Stimulated activated naive B cell treated with anti-CD40 and anti-IgM and Interleukin-4, amounts not matched to agents 10 μg/mL and 1 μg/mL and 100 μg/mL, for 72 hours (primary cell): ENCODE data around the gene PDSS2.

Experiments used
- ATAC-seq, 2 donors: fragments of 150-1000 bp; cut with Tn5 transposase; replicated peaks; 2 replicates each; pipeline ENCODE4 v1.10.0; 2021; ENCODE audit warnings: moderate library complexity in 1 of 2
- DNase-seq: peaks from one replicate; pipeline ENCODE4 v3.0.0; 2021
- H3K27ac Mint-ChIP-seq: one replicate; pipeline ENCODE4 v1.8.0; 2022; ENCODE audit warnings: mild to moderate bottlenecking, mixed read lengths
- H3K27me3 Mint-ChIP-seq, 2 donors: one replicate each; pipeline ENCODE4 v1.8.0; 2022; ENCODE audit warnings: mixed read lengths in 2 of 2
- H3K36me3 Mint-ChIP-seq, 2 donors: one replicate each; pipeline ENCODE4 v1.8.0; 2022; ENCODE audit warnings: mixed read lengths in 2 of 2, mild to moderate bottlenecking in 1 of 2
- H3K4me1 Mint-ChIP-seq, 2 donors: one replicate each; pipeline ENCODE4 v1.8.0; 2022; ENCODE audit warnings: mixed read lengths in 2 of 2, mild to moderate bottlenecking in 1 of 2
- H3K4me3 Mint-ChIP-seq, 2 donors: one replicate each; pipeline ENCODE4 v1.8.0; 2022; ENCODE audit warnings: mild to moderate bottlenecking in 2 of 2, mixed read lengths in 2 of 2, moderate library complexity in 1 of 2
- H3K9me3 Mint-ChIP-seq, 2 donors: one replicate each; pipeline ENCODE4 v1.8.0; 2022; ENCODE audit warnings: mixed read lengths in 2 of 2, mild to moderate bottlenecking in 1 of 2

PDSS2 gene

DNA sequence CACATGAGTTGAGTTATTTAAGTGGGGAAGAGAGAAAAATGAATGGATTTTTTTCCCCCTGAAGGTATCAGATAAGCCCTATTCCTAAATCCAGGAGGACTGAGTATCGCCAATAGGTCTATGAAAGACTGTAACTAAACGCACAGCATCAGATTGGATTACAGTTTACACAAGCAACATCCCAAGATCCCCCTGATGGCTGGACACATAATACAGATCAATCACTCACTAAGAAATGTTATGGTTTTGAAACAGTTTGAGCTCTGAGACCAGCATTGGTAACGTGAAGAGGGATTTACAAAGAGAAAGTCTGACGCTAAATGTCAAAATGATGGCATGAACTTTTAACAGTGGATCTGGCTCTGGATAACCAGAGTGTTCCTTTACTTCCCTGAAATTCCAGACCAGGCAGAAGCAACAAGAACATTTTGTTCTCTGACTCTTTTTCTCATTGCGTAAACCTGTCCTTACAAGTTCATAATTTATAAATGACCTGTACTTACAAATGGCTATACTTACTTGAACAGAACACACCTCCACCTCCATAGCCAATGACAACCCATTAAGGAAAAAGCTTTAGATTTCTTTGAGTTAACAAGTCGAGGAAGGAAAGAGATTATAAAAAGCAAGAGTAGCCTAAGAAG lies 212.3 kb downstream of the PDSS2 start:
- Mint-ChIP-seq H3K4me3 (no peak overlapping the region), H3K27me3 (no peaks in the 10 kb centered on the region), H3K4me1 (peaks cover 2 to 7% of the 10 kb centered on the region in 2 donors), H3K27ac (no peak overlapping the region), H3K36me3 (peaks cover 2 to 4% of the 10 kb centered on the region in 2 donors), H3K9me3 (no peaks in the 10 kb centered on the region)
- DNase-seq = no peak
- no peak for ATAC-seq

DNA sequence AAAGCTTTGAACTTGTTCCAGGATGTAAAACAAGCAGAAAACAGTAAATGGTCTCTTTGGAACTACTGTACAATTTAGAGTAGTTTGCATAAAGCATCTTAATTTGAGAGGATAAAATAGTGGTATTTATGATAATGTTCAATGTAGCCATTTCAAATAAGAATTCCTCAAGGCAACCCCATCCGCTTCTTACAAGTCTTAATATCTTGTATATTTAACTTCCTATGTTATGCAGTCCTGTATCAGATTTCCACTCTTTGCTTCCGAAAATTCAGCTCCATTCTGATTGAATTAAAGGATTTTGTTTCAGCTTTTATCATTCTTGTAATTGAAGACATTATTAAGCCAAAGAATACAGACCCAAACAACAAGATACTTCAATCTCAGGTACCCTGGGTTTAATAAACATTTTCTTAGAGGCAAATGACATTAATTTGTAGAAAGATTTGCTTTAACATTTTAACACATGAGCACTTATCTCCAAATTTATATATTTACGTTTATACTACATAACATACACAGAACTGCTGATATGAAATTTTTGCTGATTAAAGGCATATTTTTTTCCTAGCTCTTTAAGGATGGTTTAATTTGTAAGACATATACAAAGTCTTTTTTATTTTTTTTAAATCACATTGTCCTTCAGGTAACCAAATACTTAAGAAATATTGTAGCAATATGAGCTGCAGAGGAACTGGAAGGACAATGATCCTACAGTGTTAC lies 213.0 kb downstream of the PDSS2 start:
- Mint-ChIP-seq H3K27ac (no peak overlapping the region), H3K4me3 (no peak overlapping the region), H3K27me3 (no peaks in the 10 kb centered on the region), H3K36me3 (peaks cover 4 to 6% of the 10 kb centered on the region in 2 donors), H3K4me1 (peaks cover 2 to 7% of the 10 kb centered on the region in 2 donors), H3K9me3 (no peaks in the 10 kb centered on the region)
- ATAC-seq (no peak), DNase-seq (no peak)

DNA sequence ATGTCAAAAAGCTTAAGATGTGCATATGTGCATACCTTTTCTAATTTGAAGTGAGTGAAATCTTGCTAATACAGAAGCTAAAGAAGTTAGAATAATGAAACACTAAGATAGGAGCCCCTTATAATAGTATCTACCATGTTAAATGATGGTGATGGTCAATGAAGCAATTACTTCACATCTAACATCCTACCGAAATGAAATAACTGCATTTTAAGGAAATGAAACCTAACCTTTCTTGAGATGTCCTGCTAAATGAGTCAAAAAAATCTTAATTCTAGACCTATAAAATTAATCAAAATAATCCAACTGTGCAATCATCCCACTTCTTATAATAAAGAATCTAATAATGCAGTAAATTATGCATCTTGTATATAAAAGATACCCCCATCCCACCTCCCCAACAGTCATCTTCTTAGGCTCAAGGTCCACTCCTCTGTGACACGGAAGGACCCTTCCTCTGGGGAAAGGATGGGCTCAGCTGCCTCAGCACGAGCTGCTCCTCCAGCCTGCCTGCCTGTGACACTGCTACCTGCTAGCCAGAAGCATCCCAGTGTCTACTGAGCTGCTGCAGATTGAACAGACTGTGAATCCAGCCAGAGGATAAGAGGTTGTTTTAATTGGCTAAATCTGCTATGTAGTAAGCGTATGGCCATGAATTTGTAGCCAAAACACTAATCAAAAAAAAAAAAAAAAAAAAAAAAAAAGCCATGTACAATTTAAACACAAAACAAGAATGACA lies 214.5 kb downstream of the PDSS2 start:
- H3K27ac Mint-ChIP-seq = no peak overlapping the region
- no peak overlapping the region for H3K4me3 Mint-ChIP-seq
- DNase-seq = no peak
- no peaks in the 10 kb centered on the region for H3K9me3 Mint-ChIP-seq
- peaks cover 6 to 7% of the 10 kb centered on the region in 2 donors for H3K36me3 Mint-ChIP-seq
- ATAC-seq = peak; percentile 54 to 58
- peaks cover 2 to 7% of the 10 kb centered on the region in 2 donors for H3K4me1 Mint-ChIP-seq
- H3K27me3 Mint-ChIP-seq = no peaks in the 10 kb centered on the region

DNA sequence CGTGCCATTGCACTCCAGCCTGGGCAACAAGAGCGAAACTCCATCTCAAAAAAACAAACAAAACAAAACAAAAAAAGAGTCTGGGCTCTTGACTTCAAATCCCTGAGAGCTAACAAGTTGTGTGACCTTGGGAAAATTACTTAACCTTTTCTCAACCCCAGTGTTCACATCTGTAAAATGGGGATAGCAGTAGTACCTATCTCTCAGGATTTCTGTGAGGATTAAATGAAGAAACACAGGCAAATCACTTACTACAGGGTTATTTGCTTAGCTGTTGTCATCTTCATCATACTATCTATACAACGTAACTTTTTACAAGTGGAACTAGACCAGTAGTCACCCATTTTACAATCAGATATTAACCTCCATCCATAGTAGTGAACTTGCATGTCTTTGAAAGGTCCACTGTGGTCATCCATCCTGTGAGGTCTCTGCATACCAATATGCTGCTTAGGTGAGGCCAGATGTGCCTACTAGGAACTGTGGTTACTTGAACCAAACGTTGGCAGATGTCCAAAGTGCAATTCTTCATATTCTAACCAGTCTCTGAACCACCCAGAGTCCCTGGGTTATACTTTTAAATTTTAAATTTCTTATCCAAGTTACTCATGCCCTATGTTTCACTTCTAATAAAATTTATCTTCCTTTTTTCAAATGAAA lies 215.2 kb downstream of the PDSS2 start:
- peaks cover 6 to 7% of the 10 kb centered on the region in 2 donors for H3K36me3 Mint-ChIP-seq
- DNase-seq (no peak), ATAC-seq (no peak)
- peaks cover 2 to 7% of the 10 kb centered on the region in 2 donors for H3K4me1 Mint-ChIP-seq
- no peak overlapping the region for H3K4me3 Mint-ChIP-seq
- H3K9me3 Mint-ChIP-seq = no peaks in the 10 kb centered on the region
- no peak overlapping the region for H3K27ac Mint-ChIP-seq
- H3K27me3 Mint-ChIP-seq = no peaks in the 10 kb centered on the region

DNA sequence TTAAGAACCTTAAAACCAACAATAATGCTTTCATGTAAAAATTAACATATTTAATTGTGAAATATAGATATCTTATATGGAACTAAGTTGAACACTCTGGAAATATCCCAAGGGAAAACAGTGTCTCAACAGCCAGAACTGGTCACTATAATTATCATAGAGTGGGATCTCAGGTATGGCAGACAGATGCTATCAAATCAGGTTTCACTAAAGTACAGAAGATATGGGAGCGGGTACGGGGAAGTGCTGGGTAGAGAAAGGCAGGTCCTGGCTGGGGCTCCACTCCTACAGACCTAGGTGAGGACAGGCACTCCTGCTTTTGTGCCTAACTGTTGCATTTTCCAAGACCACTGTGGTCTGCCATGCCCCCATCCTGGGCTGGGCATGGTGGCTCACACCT lies 215.9 kb downstream of the PDSS2 start:
- H3K4me3 Mint-ChIP-seq = no peak overlapping the region
- ATAC-seq = no peak
- no peak for DNase-seq
- peaks cover 6 to 8% of the 10 kb centered on the region in 2 donors for H3K36me3 Mint-ChIP-seq
- H3K27ac Mint-ChIP-seq = no peak overlapping the region
- no peaks in the 10 kb centered on the region for H3K9me3 Mint-ChIP-seq
- H3K4me1 Mint-ChIP-seq = peaks cover 2 to 7% of the 10 kb centered on the region in 2 donors
- no peaks in the 10 kb centered on the region for H3K27me3 Mint-ChIP-seq

DNA sequence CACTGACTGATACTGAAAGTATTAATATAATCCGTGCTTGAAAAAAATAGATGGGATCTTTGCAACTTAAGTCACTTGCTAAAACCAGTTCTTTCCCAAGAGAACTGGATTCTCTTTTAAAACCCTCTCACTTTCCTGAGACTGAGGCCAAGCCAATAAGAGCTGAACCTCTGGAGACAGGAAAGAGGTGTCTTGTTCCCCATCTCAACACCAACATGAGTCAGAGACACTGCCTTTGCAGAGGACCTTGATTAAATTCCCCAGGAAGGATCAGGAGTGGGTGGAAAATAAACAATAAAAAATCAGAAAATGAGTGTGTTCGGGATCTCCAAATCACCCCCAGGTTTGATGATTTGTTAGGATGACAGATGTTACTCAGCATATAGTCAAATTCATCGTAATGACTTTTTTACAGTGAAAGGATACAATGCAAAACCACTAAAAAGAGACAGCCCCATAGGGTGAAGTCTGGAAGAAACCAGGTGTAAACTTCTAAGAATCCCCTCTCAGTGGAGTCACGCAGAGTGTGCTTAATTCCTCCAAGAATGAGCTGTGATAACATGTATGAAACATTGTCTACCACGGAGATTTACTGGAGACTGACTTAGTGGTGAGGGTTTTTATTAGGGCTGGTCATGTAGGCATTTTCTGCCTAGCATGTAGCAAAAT lies 221.2 kb downstream of the PDSS2 start:
- no peaks in the 10 kb centered on the region for H3K27me3 Mint-ChIP-seq
- H3K4me1 Mint-ChIP-seq = no peaks in the 10 kb centered on the region
- ATAC-seq = no peak
- H3K9me3 Mint-ChIP-seq = peaks cover 13 to 14% of the 10 kb centered on the region in 2 donors
- DNase-seq = no peak
- no peak overlapping the region for H3K27ac Mint-ChIP-seq
- H3K4me3 Mint-ChIP-seq = no peak overlapping the region
- peaks cover 32 to 39% of the 10 kb centered on the region in 2 donors for H3K36me3 Mint-ChIP-seq

DNA sequence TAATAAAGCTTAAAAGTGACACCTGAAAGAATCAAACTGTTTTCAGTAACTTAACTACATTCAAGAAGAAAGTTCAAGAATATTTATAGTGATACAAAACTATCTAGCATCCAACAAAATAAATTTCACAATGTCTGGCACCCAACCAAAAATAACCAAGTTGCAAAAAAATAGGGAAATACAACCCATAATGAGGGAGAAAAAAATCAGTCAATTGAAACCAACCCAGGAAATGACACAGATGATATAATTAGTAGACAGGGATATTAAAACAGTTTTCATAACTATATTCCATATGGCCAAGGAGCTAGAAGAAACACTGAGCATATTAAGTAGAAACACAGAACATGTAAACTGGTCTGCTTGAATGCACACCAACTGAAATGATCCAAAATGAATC lies 223.9 kb downstream of the PDSS2 start:
- Mint-ChIP-seq H3K27me3 (no peaks in the 10 kb centered on the region), H3K4me1 (no peaks in the 10 kb centered on the region), H3K27ac (no peak overlapping the region), H3K9me3 (peaks cover 13 to 14% of the 10 kb centered on the region in 2 donors), H3K4me3 (no peak overlapping the region), H3K36me3 (peaks cover 36 to 46% of the 10 kb centered on the region in 2 donors)
- ATAC-seq (no peak), DNase-seq (no peak)

DNA sequence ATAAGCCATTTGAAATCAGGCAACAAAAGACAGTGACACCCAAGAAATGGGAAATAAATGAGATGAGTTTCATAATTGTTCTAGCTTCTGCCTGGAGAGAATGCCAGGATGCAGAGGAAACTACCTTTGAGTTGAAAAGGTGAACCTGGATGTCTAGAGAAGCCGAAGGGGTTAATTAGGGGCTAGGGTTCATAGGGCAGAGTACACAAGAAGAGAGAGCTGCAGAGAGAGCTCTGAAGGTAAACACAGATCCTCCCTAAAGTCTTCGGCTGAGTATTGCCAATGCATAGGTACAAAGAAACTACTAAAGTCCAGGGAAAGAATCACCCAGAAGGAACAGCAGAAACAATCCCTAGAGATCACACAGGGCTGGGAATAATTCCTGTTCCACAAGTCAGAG lies 224.4 kb downstream of the PDSS2 start:
- Mint-ChIP-seq H3K4me1 (no peaks in the 10 kb centered on the region), H3K27ac (no peak overlapping the region), H3K27me3 (no peaks in the 10 kb centered on the region), H3K9me3 (peaks cover 13 to 14% of the 10 kb centered on the region in 2 donors), H3K36me3 (peaks cover 36 to 49% of the 10 kb centered on the region in 2 donors), H3K4me3 (no peak overlapping the region)
- DNase-seq = no peak
- ATAC-seq = no peak

DNA sequence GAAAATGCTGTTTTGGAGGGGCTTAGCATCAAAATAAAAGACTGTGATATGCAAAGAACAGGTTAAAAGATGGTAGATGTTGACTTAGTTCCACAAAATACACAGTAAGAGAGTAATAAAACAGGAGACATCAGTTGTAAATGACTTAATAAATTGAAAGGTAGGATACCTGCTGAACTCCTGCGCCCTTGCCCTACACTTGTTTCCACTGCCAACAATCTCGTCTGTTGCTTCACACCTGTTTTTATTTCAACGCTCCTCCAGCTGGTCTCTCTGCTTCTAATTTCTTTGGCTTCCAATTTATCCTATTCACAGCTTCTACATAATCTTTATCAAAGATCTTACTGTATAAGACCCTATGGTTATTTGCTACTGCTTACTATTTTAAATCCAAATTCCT lies 228.1 kb downstream of the PDSS2 start:
- H3K27ac Mint-ChIP-seq = no peak overlapping the region
- no peak for ATAC-seq

DNA sequence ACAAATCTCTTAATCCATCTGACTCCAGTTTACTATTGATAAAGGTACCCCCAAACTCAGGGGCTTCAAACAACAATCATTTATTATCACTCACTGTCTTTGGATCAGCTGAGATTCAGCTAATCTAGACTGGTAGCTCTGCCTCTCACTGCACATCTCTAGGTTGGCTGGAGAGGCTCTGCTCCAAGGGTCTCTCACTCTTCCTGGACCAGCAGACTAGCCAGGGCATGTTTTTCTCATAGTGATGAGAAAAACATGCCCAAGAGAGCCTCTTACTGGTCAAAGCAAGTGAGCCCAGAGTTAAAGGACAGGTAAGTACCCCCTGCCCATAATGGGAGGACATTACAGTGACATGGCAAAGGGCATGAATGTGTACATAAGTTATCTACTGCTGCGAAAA lies 228.9 kb downstream of the PDSS2 start:
- H3K36me3 Mint-ChIP-seq = peaks cover 22 to 42% of the 10 kb centered on the region in 2 donors
- no peaks in the 10 kb centered on the region for H3K4me1 Mint-ChIP-seq
- peaks cover 2 to 3% of the 10 kb centered on the region in 2 donors for H3K9me3 Mint-ChIP-seq
- H3K4me3 Mint-ChIP-seq = no peak overlapping the region
- H3K27me3 Mint-ChIP-seq = no peaks in the 10 kb centered on the region
- DNase-seq (no peak), ATAC-seq (no peak)
- H3K27ac Mint-ChIP-seq = no peak overlapping the region

More for the DNA sequence above, 228.1 kb downstream of the PDSS2 start:
- no peaks in the 10 kb centered on the region for H3K4me1 Mint-ChIP-seq
- H3K36me3 Mint-ChIP-seq = peaks cover 30 to 48% of the 10 kb centered on the region in 2 donors
- H3K4me3 Mint-ChIP-seq = no peak overlapping the region
- H3K9me3 Mint-ChIP-seq = peaks cover 8 to 9% of the 10 kb centered on the region in 2 donors
- no peak for DNase-seq
- H3K27me3 Mint-ChIP-seq = no peaks in the 10 kb centered on the region

DNA sequence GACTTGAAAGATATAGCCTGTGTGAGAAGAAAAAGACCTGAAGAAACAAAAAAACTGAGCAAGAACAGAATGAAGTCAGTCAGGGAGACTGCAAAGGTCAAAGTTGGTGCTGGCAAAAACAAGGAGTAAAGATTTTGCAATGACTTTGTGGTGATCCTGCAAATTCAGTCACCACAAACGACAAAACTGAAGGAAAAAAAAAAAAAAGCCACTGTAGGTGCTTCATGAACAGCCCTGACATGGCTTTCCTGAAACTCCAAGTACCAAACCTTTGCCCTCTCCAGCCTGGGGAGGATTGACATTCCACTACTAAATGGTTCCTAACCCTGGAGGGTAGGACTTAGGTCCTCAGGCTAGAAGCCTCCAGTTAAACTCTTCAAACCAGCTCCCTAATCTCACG lies 229.3 kb downstream of the PDSS2 start:
- Mint-ChIP-seq H3K4me3 (no peak overlapping the region), H3K9me3 (peaks cover 0 to 2% of the 10 kb centered on the region in 2 donors), H3K4me1 (no peaks in the 10 kb centered on the region), H3K36me3 (peaks cover 19 to 38% of the 10 kb centered on the region in 2 donors), H3K27ac (no peak overlapping the region), H3K27me3 (no peaks in the 10 kb centered on the region)
- ATAC-seq (no peak), DNase-seq (no peak)

DNA sequence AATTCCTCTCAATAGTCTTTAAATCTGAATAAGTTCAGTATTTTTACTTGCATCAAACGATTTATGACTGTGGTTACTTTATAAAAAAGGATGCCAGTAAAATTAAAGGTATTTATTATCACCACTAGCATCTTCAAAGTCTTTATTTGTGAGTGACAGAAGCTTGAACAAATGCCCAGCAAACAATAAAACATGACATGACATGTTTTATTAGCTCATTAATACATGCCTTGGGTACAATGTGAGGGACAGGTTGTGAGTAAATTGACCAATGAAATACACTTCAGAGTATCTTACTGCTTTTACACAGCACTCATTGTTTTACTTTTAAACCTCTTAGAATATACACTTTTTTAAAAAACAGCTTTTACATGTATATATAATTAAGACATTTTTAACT lies 230.6 kb downstream of the PDSS2 start:
- ATAC-seq (no peak), DNase-seq (no peak)
- Mint-ChIP-seq H3K27me3 (no peaks in the 10 kb centered on the region), H3K4me3 (no peak overlapping the region), H3K27ac (no peak overlapping the region), H3K4me1 (no peaks in the 10 kb centered on the region), H3K36me3 (peaks cover 14 to 31% of the 10 kb centered on the region in 2 donors), H3K9me3 (no peaks in the 10 kb centered on the region)

DNA sequence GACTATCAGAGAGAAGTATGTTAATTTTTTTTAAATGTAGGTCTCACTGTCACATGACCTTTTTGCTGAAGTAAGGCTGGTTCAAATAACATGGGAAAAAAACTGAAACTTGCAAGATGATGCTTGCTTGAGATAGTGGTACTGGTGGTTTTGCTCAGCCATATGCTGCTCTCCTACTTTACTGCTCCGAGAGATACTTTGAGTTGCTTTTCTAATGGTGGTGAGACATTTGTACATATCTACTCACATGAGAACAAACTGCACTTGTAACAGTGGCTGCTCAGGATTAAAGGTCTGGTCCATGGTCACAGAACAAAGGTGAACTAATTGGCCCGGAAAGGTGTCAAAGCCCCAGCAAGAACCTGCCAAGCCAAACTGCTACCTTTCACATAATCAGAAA lies 237.8 kb downstream of the PDSS2 start:
- Mint-ChIP-seq H3K27ac (no peak overlapping the region), H3K4me3 (no peak overlapping the region), H3K36me3 (peaks cover 4 to 13% of the 10 kb centered on the region in 2 donors), H3K27me3 (no peaks in the 10 kb centered on the region), H3K9me3 (no peaks in the 10 kb centered on the region), H3K4me1 (no peaks in the 10 kb centered on the region)
- no peak for ATAC-seq
- DNase-seq = no peak

DNA sequence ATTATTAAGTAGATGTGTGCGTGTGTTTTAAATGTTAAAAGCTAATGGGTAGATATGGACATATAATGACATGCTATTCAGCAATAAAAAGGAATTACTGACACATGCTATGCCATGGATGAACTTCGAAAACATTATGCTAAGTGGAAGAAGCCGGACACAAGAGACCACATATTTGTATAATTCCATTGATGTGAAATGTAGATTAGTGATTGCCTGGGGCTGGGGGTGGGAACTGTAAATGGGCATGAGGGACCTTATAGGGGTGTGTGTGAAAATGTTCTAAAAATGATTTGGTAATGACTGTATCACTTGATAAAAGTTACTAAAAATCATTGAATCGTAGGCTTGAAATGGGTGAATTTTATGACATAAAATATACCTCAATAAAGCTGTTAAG lies 239.5 kb downstream of the PDSS2 start:
- Mint-ChIP-seq H3K4me3 (no peak overlapping the region), H3K36me3 (peaks cover 7 to 8% of the 10 kb centered on the region in 2 donors), H3K27me3 (no peaks in the 10 kb centered on the region), H3K27ac (no peak overlapping the region), H3K4me1 (no peaks in the 10 kb centered on the region), H3K9me3 (no peaks in the 10 kb centered on the region)
- no peak for DNase-seq
- ATAC-seq = no peak
